Skin of body (tissue), 2 donors: Measurements from ENCODE around the gene ALKBH7. TPM values are rescaled to one million over a fixed set of nuclear protein-coding genes. Genes with fewer than 3 reads are reported as not detected.
"Not testable (repeated sequence)": the region's sequence is repeated elsewhere in the genome, so short reads cannot be mapped to it uniquely, and the experiment has no call there.

ENCODE experiments used
- DNase-seq: peaks from one replicate; lab custom pipeline; 2025; lab: John Stamatoyannopoulos, UW
- total RNA-seq: library from RNA; depleted of rRNA; stranded (reverse); fragments of >200 nt; gene quantifications from one replicate; pipeline ENCODE4 v1.2.3, GENCODE V29; 2014

Gene ALKBH7, protein sequence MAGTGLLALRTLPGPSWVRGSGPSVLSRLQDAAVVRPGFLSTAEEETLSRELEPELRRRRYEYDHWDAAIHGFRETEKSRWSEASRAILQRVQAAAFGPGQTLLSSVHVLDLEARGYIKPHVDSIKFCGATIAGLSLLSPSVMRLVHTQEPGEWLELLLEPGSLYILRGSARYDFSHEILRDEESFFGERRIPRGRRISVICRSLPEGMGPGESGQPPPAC
- 31.0 TPM for total RNA-seq

DNA sequence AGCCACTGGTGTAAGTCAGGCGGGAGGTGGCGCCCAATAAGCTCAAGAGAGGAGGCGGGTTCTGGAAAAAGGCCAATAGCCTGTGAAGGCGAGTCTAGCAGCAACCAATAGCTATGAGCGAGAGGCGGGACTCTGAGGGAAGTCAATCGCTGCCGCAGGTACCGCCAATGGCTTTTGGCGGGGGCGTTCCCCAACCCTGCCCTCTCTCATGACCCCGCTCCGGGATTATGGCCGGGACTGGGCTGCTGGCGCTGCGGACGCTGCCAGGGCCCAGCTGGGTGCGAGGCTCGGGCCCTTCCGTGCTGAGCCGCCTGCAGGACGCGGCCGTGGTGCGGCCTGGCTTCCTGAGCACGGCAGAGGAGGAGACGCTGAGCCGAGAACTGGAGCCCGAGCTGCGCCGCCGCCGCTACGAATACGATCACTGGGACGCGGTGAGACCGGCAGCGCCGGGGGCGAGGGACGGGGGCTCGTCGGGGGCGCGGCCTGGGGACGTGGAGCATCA lies at the start of gene ALKBH7:
Gene ALKBH7, plus strand, starts transcription at position 201 of the 502 bp plus-strand sequence. Its CDS starts 27 bp downstream, at position 228.
- DNase-seq = peak; percentile 100

GRCh38 chr19:6324757-6325156 lies 47.8 kb upstream of the ALKBH7 start:
- no peak for DNase-seq

DNA sequence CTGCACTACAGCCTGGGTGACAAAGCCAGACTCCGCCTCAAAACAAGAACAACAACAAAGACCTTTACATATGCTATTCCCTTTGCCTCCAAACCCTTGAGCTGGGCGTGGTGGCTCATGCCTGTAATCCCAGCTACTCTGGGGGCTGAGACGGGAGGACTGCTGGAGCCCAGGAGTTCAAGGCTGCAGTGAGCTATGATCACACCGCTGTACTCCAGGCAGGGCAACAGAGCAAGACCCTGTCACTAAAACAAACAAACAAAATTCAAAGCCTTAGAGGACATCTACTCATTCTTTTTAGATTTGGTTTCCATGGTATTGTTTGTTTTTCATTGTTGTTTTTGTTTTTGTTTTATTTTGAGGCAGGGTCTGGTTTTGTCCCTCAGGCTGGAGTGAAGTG lies 47.0 kb upstream of the ALKBH7 start:
- no peak for DNase-seq

GRCh38 chr19:6326815-6327214 lies 45.8 kb upstream of the ALKBH7 start:
- DNase-seq = no peak

DNA sequence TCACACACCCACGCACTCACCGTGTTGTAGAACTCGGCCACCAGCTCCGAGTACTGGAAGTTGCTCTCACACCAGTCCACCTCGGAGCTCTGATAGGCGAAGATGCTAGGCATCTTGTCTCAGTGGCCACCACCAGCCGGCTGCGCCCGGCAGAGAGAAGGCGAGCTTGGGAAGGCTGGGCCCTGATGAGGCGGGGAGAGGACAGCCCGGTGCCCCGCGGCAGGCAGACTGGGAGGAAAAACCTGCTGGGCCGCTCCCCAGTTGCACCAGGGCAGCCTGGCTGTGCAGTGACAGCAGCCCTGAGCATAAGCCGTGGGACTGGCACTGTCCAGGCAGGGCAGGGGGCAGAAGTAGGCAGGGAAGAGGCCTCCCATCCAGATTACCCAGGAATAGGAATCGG lies 39.2 kb upstream of the ALKBH7 start, which contains the start of gene ACER1:
Gene ACER1, minus strand, starts transcription at position 174 of the 400 bp plus-strand sequence. Its CDS starts 61 bp downstream, at position 113.
- no peak for DNase-seq

GRCh38 chr19:6334490-6335285 lies 37.9 kb upstream of the ALKBH7 start:
- no peak for DNase-seq

DNA sequence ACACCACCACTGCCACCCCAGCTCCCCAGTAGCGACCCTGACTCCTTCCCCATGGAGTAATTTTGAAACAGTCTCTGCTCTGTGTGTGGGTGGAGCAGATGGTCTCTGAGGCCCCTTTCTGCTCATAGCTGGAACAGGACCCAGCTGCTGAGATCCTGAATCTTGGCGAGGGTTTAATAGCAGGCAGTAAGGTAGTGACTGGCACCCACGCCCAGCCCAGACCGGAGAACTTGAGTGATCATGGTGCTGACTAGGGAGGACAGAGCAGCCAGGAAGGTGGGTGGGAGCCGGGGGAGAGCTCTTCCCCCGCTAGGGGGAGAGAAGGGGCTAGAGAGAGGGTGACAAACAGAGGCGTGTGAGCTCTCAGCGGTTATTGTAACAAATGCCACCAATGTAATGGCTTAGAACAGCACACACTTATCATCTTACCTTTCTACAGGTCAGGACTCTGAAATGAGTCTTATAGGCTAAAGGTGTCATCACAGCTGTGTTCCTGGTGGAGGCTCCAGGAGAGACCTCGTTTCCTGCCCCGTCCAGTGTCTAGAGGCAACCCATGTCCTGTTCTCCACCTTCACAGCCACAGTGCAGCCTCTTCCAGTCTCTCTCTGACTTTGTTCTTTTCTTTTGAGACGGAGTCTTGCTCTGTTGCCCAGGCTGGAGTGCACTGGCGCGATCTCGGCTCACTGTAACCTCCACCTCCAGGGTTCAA lies 31.9 kb upstream of the ALKBH7 start:
- no peak for DNase-seq

GRCh38 chr19:6343462-6343861 lies 29.1 kb upstream of the ALKBH7 start:
- DNase-seq = no peak

GRCh38 chr19:6349271-6349670 lies 23.3 kb upstream of the ALKBH7 start:
- not testable (repeated sequence) for DNase-seq

GRCh38 chr19:6350688-6351087 lies 21.9 kb upstream of the ALKBH7 start:
- DNase-seq = no peak

DNA sequence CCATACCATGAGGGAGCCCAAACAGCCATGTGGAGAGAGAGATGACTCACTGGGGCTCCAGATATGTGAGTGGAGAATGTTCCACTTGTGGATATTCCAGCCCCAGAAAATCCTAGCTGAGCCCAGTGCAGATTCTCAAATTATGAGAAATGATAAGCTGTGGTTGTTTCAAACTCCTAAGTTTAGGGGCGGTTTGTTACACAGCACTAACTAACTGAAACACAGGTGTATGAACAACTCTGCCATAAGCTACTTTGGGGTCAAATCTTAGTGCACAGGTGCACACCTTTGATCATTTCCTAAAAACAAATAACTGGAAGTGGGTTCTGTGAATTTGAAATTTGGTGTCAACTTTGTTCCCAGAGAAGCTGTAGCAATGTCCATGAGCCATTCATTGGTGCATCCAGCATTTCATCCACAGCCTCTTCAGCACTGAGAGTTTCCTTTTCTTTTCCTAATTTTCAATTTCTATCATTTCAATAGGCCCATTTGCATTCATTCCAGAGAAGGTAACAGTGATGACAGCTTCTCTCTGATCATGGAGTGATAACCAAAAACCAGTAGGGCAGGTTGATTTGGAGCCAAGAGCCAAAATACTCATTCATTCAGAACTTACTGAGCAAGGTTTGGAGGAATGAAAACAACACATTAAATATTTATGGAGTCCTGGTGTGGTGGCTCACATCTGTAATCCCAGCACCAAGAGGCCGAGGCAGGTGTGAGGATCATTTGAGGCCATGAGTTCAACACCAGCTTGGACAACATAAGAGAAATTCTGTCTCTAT lies 20.0 kb upstream of the ALKBH7 start:
- DNase-seq = no peak

DNA sequence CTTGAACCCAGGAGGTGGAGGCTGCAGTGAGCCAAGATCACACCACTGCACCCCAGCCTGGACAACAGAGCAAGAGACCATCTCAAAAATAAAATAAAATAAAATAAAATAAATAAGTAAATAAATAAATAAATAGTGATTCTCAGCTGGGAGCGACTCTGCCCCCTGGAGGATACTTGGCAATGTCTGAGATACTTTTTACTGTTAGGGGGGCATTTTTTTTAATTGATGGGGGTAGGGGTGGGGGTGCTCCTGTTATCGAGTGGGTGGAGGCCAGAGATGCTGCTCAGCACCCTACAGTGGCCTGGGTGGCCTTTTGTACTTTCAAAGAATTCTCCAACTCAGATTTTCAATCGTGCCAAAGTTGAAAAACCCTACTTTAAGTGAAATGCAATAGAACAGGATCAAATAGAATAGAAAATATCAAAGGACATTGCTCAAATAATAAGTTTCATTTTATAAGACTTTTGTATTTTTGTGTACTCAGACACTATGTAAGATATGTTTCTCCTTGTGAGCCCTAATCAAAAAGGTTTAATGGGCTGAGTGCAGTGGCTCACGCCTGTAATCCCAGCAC lies 18.4 kb upstream of the ALKBH7 start:
- DNase-seq = no peak

GRCh38 chr19:6355321-6356040 lies 17.1 kb upstream of the ALKBH7 start:
- not testable (repeated sequence) for DNase-seq

DNA sequence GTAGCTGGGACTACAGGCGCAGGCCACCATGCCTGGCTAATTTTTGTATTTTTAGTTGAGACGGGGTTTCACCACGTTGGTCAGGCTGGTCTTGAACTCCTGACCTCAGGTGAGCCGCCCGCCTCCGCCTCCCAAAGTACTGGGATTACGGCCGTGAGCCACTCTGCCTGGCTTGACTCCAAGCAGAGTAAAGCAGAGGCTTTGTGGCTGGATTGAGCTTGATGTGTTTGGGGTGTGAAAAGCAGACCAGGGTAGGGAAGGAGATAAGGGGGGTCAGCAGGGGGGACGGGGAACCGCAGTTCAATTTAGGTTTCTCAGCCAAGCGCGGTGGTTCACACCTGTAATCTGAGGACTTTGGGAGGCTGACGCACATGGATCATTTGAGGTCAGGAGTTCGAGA lies 15.4 kb upstream of the ALKBH7 start:
- no peak for DNase-seq

- no peak for DNase-seq
These were observed 14.6 kb upstream of the ALKBH7 start for GRCh38 chr19:6358003-6358402.

- DNase-seq = no peak
These were observed 12.8 kb upstream of the ALKBH7 start for GRCh38 chr19:6359568-6360341.

DNA sequence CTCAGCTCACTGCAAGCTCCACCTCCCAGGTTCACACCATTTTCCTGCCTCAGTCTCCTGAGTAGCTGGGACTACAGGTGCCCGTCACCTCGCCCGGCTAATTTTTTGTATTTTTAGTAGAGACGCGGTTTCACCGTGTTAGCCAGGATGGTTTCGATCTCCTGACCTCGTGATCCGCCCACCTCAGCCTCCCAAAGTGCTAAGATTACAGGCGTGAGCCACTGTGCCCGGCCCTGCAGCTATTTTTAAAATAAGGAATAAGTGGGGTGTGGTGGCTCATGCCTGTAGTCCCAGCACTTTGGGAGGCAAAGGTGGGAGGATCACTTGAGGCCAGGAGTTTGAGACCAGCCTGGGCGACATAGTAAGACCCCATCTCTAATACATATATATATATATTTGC lies 12.1 kb upstream of the ALKBH7 start:
- DNase-seq = not testable (repeated sequence)

GRCh38 chr19:6360857-6361216 lies 11.8 kb upstream of the ALKBH7 start:
- not testable (repeated sequence) for DNase-seq

- no peak for DNase-seq
These were observed 10.6 kb upstream of the ALKBH7 start for GRCh38 chr19:6362027-6362350.
